ENCODE data around the gene MRPL34. TPM values are rescaled to one million over a fixed set of nuclear protein-coding genes. Genes with fewer than 3 reads are reported as not detected.

Gene MRPL34
- total and polyA plus RNA-seq, 4 donors, result 23.3 to 301 (median 140) TPM

GRCh38 chr19:17341386-17341785 lies 35.7 kb downstream of the MRPL34 start (continued):
- TF ChIP-seq REST (IDR thresholded peaks at IDR 0.05), result no peak

DNA sequence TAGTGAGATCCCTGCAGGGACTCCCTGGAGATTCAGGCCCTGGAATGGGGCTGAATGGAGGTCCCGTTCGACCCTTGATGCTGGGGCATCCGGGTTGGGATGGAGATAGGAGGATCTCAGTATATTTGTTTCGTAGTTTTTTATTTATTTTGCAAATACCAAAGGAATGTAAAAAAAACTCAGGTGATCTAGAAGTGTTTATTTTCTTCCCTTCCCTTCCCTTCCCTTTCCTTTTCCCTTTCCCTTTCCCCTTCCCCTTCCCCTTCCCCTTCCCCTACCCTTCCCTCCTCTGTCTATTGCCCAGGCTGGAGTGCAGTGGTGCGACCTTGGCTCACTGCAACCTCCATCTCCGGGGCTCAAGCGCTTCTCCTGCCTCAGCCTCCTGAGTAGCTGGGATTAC lies 36.2 kb downstream of the MRPL34 start:
- Histone ChIP-seq H3K9me3 (ENCODE audit: control insufficient read depth in 4 of 4, low read length in 3 of 4) (no peaks in the 10 kb centered on the region), H3K27me3 (ENCODE audit: control insufficient read depth in 4 of 4, insufficient read depth in 4 of 4, low read length in 3 of 4) (no peaks in the 10 kb centered on the region), H3K4me1 (ENCODE audit: control insufficient read depth in 4 of 4, insufficient read depth in 4 of 4, low read length in 3 of 4) (peaks cover 8 to 22% (median 15%) of the 10 kb centered on the region in 4 donors), H3K9ac (ENCODE audit: low read depth in 1 of 2, low read length in 2 of 2) (no peak overlapping the region), H3K27ac (ENCODE audit: low read depth in 1 of 2, low read length in 2 of 2) (no peak overlapping the region), H3K36me3 (ENCODE audit: control insufficient read depth in 4 of 4, insufficient read depth in 3 of 4, low read depth in 1 of 4, low read length in 3 of 4) (peaks cover 0 to 3% (median 0%) of the 10 kb centered on the region in 4 donors), H3K4me3 (ENCODE audit: low read depth in 1 of 3, low read length in 3 of 3) (no peak overlapping the region)
- TF ChIP-seq HNF4G (IDR thresholded peaks at IDR 0.05) (no peak), YY1 (IDR thresholded peaks at IDR 0.05) (no peak), TAF1 (conservative IDR thresholded peaks at IDR 0.05) (no peak), MAX (IDR thresholded peaks at IDR 0.05) (no peak), REST (IDR thresholded peaks at IDR 0.05) (no peak), GABPA (IDR thresholded peaks at IDR 0.05 in 1 of 2, conservative IDR thresholded peaks at IDR 0.05 in 1 of 2) (no peak), FOXA2 (IDR thresholded peaks at IDR 0.05) (no peak)
- WGBS, result 97% methylated on average over 7 of the region's 7 CpGs
- DNase-seq (ENCODE audit: low spot score), result no peak

- Histone ChIP-seq H3K9me3 (ENCODE audit: control insufficient read depth in 4 of 4, low read length in 3 of 4) (no peaks in the 10 kb centered on the region), H3K4me1 (ENCODE audit: control insufficient read depth in 4 of 4, insufficient read depth in 4 of 4, low read length in 3 of 4) (peaks cover 0 to under 1% (median 0%) of the 10 kb centered on the region in 4 donors)
- 16% methylated on average over 24 of the region's 24 CpGs for WGBS
- TF ChIP-seq FOXA2 (IDR thresholded peaks at IDR 0.05), result no peak
- peak; percentile 86 for TF ChIP-seq CTCF (IDR thresholded peaks at IDR 0.05; ENCODE audit: low read depth, low read length, missing input control)
- no peak for TF ChIP-seq HNF4A (conservative IDR thresholded peaks at IDR 0.05)
- TF ChIP-seq YY1 (IDR thresholded peaks at IDR 0.05), result no peak
- no peak for TF ChIP-seq JUND (IDR thresholded peaks at IDR 0.05)
- no peak for TF ChIP-seq REST (IDR thresholded peaks at IDR 0.05)
- TF ChIP-seq TAF1 (conservative IDR thresholded peaks at IDR 0.05), result no peak
- TF ChIP-seq EGR1 (IDR thresholded peaks at IDR 0.05; ENCODE audit: low read depth in 2 of 2), result no peak
- TF ChIP-seq GABPA (IDR thresholded peaks at IDR 0.05 in 1 of 2, conservative IDR thresholded peaks at IDR 0.05 in 1 of 2), result no peak
- TF ChIP-seq, protein P1, sequence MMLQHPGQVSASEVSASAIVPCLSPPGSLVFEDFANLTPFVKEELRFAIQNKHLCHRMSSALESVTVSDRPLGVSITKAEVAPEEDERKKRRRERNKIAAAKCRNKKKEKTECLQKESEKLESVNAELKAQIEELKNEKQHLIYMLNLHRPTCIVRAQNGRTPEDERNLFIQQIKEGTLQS (IDR thresholded peaks at IDR 0.05), result no peak
- no peak for TF ChIP-seq NR2F2 (IDR thresholded peaks at IDR 0.05)
- TF ChIP-seq HNF4G (IDR thresholded peaks at IDR 0.05), result no peak
- no peak for TF ChIP-seq SP1 (IDR thresholded peaks at IDR 0.05)
- TF ChIP-seq MAX (IDR thresholded peaks at IDR 0.05), result no peak
Measured at GRCh38 chr19:17346109-17346671, 40.5 kb downstream of the MRPL34 start.

More at GRCh38 chr19:17346109-17346671, 40.5 kb downstream of the MRPL34 start:
- no peak overlapping the region for H3K9ac ChIP-seq (ENCODE audit: low read depth in 1 of 2, low read length in 2 of 2)
- peak; percentile 87 for DNase-seq (ENCODE audit: low spot score)
- H3K27ac ChIP-seq (ENCODE audit: low read depth in 1 of 2, low read length in 2 of 2), result no peak overlapping the region
- no peaks in the 10 kb centered on the region for H3K27me3 ChIP-seq (ENCODE audit: control insufficient read depth in 4 of 4, insufficient read depth in 4 of 4, low read length in 3 of 4)
- peaks cover 0 to 3% (median 0%) of the 10 kb centered on the region in 4 donors for H3K36me3 ChIP-seq (ENCODE audit: control insufficient read depth in 4 of 4, insufficient read depth in 3 of 4, low read depth in 1 of 4, low read length in 3 of 4)
- H3K4me3 ChIP-seq (ENCODE audit: low read depth in 1 of 3, low read length in 3 of 3), result no peak overlapping the region
